GM10266 (cell line): ENCODE data around the gene CCDC3.

Experiments used
- DNase-seq: peaks from one replicate; pipeline ENCODE4 v3.0.0; 2012; ENCODE audit errors: extremely low spot score
- CTCF ChIP-seq: IDR thresholded peaks from 2 replicates; pipeline ENCODE4 v1.5.1; 2012; ENCODE audit warnings: mild to moderate bottlenecking, low read depth; ENCODE audit not compliant: control insufficient read depth, insufficient read depth; ENCODE audit errors: missing control alignments

Gene CCDC3

GRCh38 chr10:12925845-12926244, 75.7 kb downstream of the CCDC3 start:
- no peak for TF ChIP-seq CTCF
- no peak for DNase-seq

GRCh38 chr10:12924911-12925310, 76.6 kb downstream of the CCDC3 start:
- no peak for TF ChIP-seq CTCF
- DNase-seq = no peak

GRCh38 chr10:12922117-12922900, 79.2 kb downstream of the CCDC3 start:
- DNase-seq = no peak
- no peak for TF ChIP-seq CTCF

GRCh38 chr10:12921163-12921562, 80.3 kb downstream of the CCDC3 start:
- no peak for TF ChIP-seq CTCF
- DNase-seq = no peak

GRCh38 chr10:12919574-12919973, 81.9 kb downstream of the CCDC3 start:
- no peak for DNase-seq
- TF ChIP-seq CTCF = no peak

GRCh38 chr10:12916587-12916986, 84.9 kb downstream of the CCDC3 start:
- DNase-seq = no peak
- TF ChIP-seq CTCF = no peak

GRCh38 chr10:12915637-12916168, 85.8 kb downstream of the CCDC3 start:
- no peak for TF ChIP-seq CTCF
- DNase-seq = no peak
